ENCODE measurements around the gene SMARCAD1. TPM values are rescaled to one million over a fixed set of nuclear protein-coding genes. Genes with fewer than 3 reads are reported as not detected.
"Not testable (repeated sequence)": the region's sequence is repeated elsewhere in the genome, so short reads cannot be mapped to it uniquely, and the experiment has no call there.

SMARCAD1 gene
- total RNA-seq, 3 donors from 2014 or later (not counting 1 experiment from before 2014, with no cell fraction given): 15.5 to 20.3 (median 15.9) TPM

DNA sequence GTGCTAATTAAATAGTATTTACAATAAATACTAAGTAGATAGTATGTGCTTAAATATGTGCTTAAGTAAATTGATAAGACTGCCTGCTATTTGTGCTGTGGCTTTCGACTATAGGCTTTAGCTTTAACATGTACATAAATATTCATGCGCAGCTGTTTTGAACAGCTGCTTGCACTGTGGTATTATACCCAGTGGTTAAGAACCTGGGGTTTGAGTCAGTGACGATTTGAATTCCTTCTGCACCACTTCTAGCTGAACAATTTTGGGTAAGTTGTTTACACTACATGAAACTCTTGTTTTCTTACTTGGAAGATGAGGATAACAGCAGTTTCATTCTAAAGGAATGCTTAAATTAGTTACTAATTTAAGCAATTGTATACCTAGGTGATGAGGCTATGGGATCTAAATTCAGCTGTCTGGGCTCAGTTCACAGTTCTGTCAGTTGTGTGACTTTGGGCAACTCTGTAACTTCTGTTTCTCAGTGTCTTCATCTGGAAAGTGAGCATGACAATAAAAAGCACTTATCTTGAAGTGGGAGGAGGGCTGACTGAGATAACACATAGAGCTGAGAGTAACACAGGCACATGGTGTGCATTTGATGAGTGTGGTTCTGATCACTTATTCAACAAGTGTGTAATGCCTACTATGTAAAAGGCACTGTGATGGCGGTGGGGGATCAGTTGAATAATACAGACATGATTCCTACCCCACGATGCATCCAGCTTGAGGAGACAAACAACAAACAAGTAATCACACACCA is 98.0 kb downstream of the SMARCAD1 start:
- no peaks in the 10 kb centered on the region for H3K27me3 ChIP-seq (ENCODE audit: control insufficient read depth, insufficient read depth, low read length)
- no peaks in the 10 kb centered on the region for H3K27me3 Mint-ChIP-seq (ENCODE audit: low read depth in 2 of 2)
- no peak overlapping the region for H3K27ac ChIP-seq (ENCODE audit: low read length)
- no peak for DNase-seq
- no peaks in the 10 kb centered on the region for H3K4me1 ChIP-seq (ENCODE audit: control insufficient read depth, insufficient read depth, low read length)
- no peaks in the 10 kb centered on the region for H3K36me3 ChIP-seq (ENCODE audit: control insufficient read depth, insufficient read depth, low read length)
- no peaks in the 10 kb centered on the region for H3K9me3 ChIP-seq (ENCODE audit: control insufficient read depth, insufficient read depth, low read length)
- no peak overlapping the region for H3K4me3 ChIP-seq (ENCODE audit: low read length)
- H3K9me3 Mint-ChIP-seq: no peaks in the 10 kb centered on the region
- H3K4me3 Mint-ChIP-seq: no peak overlapping the region
- H3K4me1 Mint-ChIP-seq: no peaks in the 10 kb centered on the region
- 87% methylated on average over 5 of the region's 5 CpGs for WGBS (ENCODE audit: insufficient coverage)
- no peaks in the 10 kb centered on the region for H3K36me3 Mint-ChIP-seq
- intact Hi-C loops (cut with micrococcal nuclease): loop anchor here (2.0 kb wide), 1 partner anchor 291 kb away; no protein-coding TSS in a partner anchor
- no peak overlapping the region for H3K27ac Mint-ChIP-seq
- ATAC-seq: no peak
- TF ChIP-seq, protein P1, sequence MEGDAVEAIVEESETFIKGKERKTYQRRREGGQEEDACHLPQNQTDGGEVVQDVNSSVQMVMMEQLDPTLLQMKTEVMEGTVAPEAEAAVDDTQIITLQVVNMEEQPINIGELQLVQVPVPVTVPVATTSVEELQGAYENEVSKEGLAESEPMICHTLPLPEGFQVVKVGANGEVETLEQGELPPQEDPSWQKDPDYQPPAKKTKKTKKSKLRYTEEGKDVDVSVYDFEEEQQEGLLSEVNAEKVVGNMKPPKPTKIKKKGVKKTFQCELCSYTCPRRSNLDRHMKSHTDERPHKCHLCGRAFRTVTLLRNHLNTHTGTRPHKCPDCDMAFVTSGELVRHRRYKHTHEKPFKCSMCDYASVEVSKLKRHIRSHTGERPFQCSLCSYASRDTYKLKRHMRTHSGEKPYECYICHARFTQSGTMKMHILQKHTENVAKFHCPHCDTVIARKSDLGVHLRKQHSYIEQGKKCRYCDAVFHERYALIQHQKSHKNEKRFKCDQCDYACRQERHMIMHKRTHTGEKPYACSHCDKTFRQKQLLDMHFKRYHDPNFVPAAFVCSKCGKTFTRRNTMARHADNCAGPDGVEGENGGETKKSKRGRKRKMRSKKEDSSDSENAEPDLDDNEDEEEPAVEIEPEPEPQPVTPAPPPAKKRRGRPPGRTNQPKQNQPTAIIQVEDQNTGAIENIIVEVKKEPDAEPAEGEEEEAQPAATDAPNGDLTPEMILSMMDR (IDR thresholded peaks at IDR 0.05): no peak

DNA sequence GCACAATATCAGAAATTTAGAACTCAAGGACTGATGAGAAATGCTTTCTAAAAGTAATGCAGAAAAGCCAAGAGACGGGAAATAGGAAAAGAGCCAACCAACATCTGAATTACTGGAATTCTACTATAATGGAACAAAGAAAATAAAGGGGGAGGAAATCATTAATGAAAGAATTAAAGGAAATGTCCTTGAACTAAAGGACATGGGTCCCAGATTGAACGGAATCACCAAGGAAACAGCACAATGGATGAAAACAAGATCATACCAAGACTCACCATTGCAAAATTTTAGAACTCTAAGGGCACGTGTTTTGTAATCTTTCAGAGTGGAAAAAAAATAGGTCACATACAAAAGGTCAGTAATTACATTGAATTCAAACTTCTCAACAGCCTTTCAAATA is 99.0 kb downstream of the SMARCAD1 start:
- ATAC-seq (no peak), DNase-seq (no peak)
- H3K36me3 Mint-ChIP-seq: peaks cover 6% of the 10 kb centered on the region
- no peaks in the 10 kb centered on the region for H3K4me1 Mint-ChIP-seq
- no peaks in the 10 kb centered on the region for H3K36me3 ChIP-seq (ENCODE audit: control insufficient read depth, insufficient read depth, low read length)
- H3K4me3 Mint-ChIP-seq: no peak overlapping the region
- TF ChIP-seq, protein P1 (IDR thresholded peaks at IDR 0.05): no peak
- H3K27ac Mint-ChIP-seq: no peak overlapping the region
- H3K27me3 ChIP-seq (ENCODE audit: control insufficient read depth, insufficient read depth, low read length): no peaks in the 10 kb centered on the region
- H3K27me3 Mint-ChIP-seq (ENCODE audit: low read depth in 2 of 2): no peaks in the 10 kb centered on the region
- no peaks in the 10 kb centered on the region for H3K9me3 ChIP-seq (ENCODE audit: control insufficient read depth, insufficient read depth, low read length)
- no peaks in the 10 kb centered on the region for H3K9me3 Mint-ChIP-seq
- no peak overlapping the region for H3K27ac ChIP-seq (ENCODE audit: low read length)
- no peaks in the 10 kb centered on the region for H3K4me1 ChIP-seq (ENCODE audit: control insufficient read depth, insufficient read depth, low read length)
- no peak overlapping the region for H3K4me3 ChIP-seq (ENCODE audit: low read length)
- 100% methylated on average over 1 of the region's 3 CpGs for WGBS (ENCODE audit: insufficient coverage)
- intact Hi-C loops (cut with micrococcal nuclease): loop anchor here (1.0 kb wide), 1 partner anchor 16 kb away; no protein-coding TSS in a partner anchor

DNA sequence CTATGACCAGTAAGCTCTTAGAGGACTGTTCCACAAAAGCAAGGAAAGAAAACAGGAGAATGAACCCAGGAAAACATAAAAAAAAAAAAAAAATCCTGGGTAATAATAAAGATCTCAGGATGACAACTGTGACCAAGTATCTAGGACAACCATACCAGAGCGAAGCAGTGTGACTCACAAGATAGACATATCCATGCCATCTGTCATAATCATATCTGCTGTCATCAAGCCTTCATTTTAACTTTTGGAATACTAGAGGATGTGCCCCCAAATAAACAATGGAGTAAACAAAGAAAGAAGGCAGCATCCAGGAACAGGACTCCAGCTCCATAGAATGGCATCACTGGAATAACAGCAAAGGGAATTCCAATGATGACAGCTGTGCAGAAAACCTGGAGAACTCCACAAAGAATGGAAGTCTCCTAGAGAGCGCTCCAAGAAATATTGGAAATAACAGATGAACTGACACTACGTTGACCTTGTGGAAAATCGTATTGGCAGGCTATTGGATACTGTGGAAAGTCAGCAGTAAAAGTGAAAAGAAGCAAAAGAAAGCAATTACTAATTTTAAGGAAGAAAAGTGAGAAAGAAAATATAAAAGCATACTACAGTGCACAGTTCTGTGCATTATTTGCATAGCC is 99.7 kb downstream of the SMARCAD1 start:
- H3K27me3 Mint-ChIP-seq (ENCODE audit: low read depth in 2 of 2): no peaks in the 10 kb centered on the region
- H3K36me3 Mint-ChIP-seq: peaks cover 8% of the 10 kb centered on the region
- Histone ChIP-seq H3K4me3 (ENCODE audit: low read length) (no peak overlapping the region), H3K27me3 (ENCODE audit: control insufficient read depth, insufficient read depth, low read length) (no peaks in the 10 kb centered on the region), H3K27ac (ENCODE audit: low read length) (no peak overlapping the region), H3K9me3 (ENCODE audit: control insufficient read depth, insufficient read depth, low read length) (no peaks in the 10 kb centered on the region), H3K4me1 (ENCODE audit: control insufficient read depth, insufficient read depth, low read length) (no peaks in the 10 kb centered on the region), H3K36me3 (ENCODE audit: control insufficient read depth, insufficient read depth, low read length) (no peaks in the 10 kb centered on the region)
- no peak for DNase-seq
- no peak overlapping the region for H3K4me3 Mint-ChIP-seq
- no peaks in the 10 kb centered on the region for H3K4me1 Mint-ChIP-seq
- TF ChIP-seq, protein P1 (IDR thresholded peaks at IDR 0.05): no peak
- peaks cover 0 to 2% of the 10 kb centered on the region in 2 donors for H3K9me3 Mint-ChIP-seq
- no peak for ATAC-seq
- intact Hi-C loops (cut with micrococcal nuclease): loop anchor here (1.0 kb wide), 1 partner anchor 15 kb away; no protein-coding TSS in a partner anchor
- WGBS (ENCODE audit: insufficient coverage): 92% methylated on average over 4 of the region's 4 CpGs
- H3K27ac Mint-ChIP-seq: no peak overlapping the region

GRCh38 chr4:94319927-94320326 is 112.3 kb downstream of the SMARCAD1 start:
- H3K36me3 Mint-ChIP-seq: not testable (repeated sequence)

More at GRCh38 chr4:94319927-94320326, 112.3 kb downstream of the SMARCAD1 start:
- H3K4me3 ChIP-seq (ENCODE audit: low read length); H3K27me3 ChIP-seq (ENCODE audit: control insufficient read depth, insufficient read depth, low read length); H3K9me3 ChIP-seq (ENCODE audit: control insufficient read depth, insufficient read depth, low read length); ATAC-seq; intact Hi-C loops (cut with micrococcal nuclease); H3K27ac Mint-ChIP-seq; H3K27ac ChIP-seq (ENCODE audit: low read length); H3K27me3 Mint-ChIP-seq (ENCODE audit: low read depth in 2 of 2); H3K36me3 ChIP-seq (ENCODE audit: control insufficient read depth, insufficient read depth, low read length); H3K4me1 Mint-ChIP-seq; DNase-seq; H3K4me1 ChIP-seq (ENCODE audit: control insufficient read depth, insufficient read depth, low read length); H3K4me3 Mint-ChIP-seq: not testable (repeated sequence)
- H3K9me3 Mint-ChIP-seq: peaks cover 5 to 12% of the 10 kb centered on the region in 2 donors
